ENCODE measurements around the gene CELF2. TPM values are rescaled to one million over a fixed set of nuclear protein-coding genes. Genes with fewer than 3 reads are reported as not detected.

Gene CELF2
- total and polyA plus RNA-seq, 2 of the 4 experiments (the other 2 are of a cell fraction) = 3.5 to 6.6 TPM

DNA sequence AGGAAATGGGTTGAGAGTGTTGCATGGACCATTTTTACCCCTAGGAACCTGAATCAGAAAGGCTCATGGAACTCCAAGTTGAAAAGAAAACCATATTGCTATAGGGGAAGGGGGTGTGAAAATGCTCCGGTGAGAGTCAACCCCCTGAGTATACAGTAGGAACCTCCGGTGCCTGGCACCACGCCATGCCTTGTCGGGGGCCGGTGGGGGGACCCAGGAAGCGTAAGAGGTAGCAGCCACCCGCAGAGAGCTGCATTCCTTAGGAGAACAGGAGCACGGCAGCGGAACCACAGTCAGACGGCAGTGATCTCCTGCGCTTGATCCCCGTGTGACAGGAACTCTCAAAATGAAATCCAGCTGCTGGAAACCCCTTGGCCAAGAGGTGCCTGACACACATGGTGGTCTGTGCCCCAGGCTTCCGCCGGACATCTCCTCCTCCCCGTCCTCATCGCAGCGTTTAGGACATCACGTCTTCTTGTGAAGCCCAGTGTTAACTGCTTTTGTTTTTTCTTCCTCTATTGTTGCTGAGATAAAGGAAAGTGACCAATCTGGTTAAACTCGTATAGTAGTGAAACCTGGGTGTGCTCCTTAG, 186.8 kb downstream of the CELF2 start:
- ChIA-PET CTCF (no interaction called here), POLR2A (ENCODE audit: unreplicated experiment) (no interaction called here)
- Histone ChIP-seq H2BK120ac (ENCODE audit: low read depth, low read length) (no peak overlapping the region), H3K9me3 (ENCODE audit: control insufficient read depth, insufficient read depth, low read length) (0 out of 2 replicates have a peak, but pooled peaks cover 4% of the 10 kb centered on the region), H3K9me1 (ENCODE audit: insufficient read depth, low read length) (no peaks in the 10 kb centered on the region), H3K14ac (replicated peaks; ENCODE audit: low read depth, low read length) (no peak overlapping the region), H2BK15ac (ENCODE audit: low read depth, low read length) (no peak overlapping the region), H2BK5ac (ENCODE audit: low read depth, low read length, poor library complexity, severe bottlenecking) (no peak overlapping the region), H3K56ac (ENCODE audit: extremely low read depth, insufficient read depth, low read length) (no peak overlapping the region), H3K4me3 (ENCODE audit: insufficient read depth, low read depth, low read length) (no peak overlapping the region), H2AK5ac (ENCODE audit: low read depth, low read length) (no peak overlapping the region), H3K23ac (ENCODE audit: low read depth, low read length) (no peak overlapping the region), H3K27me3 (ENCODE audit: control insufficient read depth, insufficient read depth, low read length) (no peaks in the 10 kb centered on the region), H3K79me1 (ENCODE audit: low read depth in 1 of 2, low read length in 2 of 2) (no peaks in the 10 kb centered on the region), H3K4me1 (ENCODE audit: control insufficient read depth, insufficient read depth, low read length) (no peaks in the 10 kb centered on the region), H3K4ac (ENCODE audit: low read depth, low read length) (no peak overlapping the region), H4K8ac (ENCODE audit: low read depth in 2 of 2, low read length in 2 of 2) (no peak overlapping the region), H3K27ac (ENCODE audit: insufficient read depth, low read length) (no peak overlapping the region), H3K4me2 (ENCODE audit: low read depth, low read length) (no peak overlapping the region; the same call in 1 of the 2 replicates), H4K91ac (ENCODE audit: insufficient read depth, low read depth, low read length) (no peak overlapping the region), H3K18ac (ENCODE audit: low read depth, low read length) (no peak overlapping the region), H3K9ac (ENCODE audit: low read depth, low read length) (no peak overlapping the region), H2AFZ (replicated peaks; ENCODE audit: low read length, poor library complexity) (no peak overlapping the region), H2BK20ac (ENCODE audit: low read depth, low read length) (no peak overlapping the region), H3K36me3 (ENCODE audit: control insufficient read depth, insufficient read depth, low read length) (no peaks in the 10 kb centered on the region), H4K20me1 (ENCODE audit: insufficient read depth, low read length) (no peaks in the 10 kb centered on the region), H4K5ac (ENCODE audit: low read depth, low read length) (no peak overlapping the region), H2AK9ac (replicated peaks; ENCODE audit: low read depth, low read length, poor library complexity) (no peak overlapping the region)
- no TSS peak for BruUV-seq (replicated peaks)
- dilution Hi-C loops (cut with HindIII; ENCODE audit: low sequenced_read_pairs, unreplicated experiment) = no loop called here
- DNase-seq = no peak
- intact Hi-C loops (cut with micrococcal nuclease) = no loop called here
- TF ChIP-seq MAZ (IDR thresholded peaks at IDR 0.05; ENCODE audit: borderline replicate concordance, low read depth, low read length) (no peak), RAD21 (IDR thresholded peaks at IDR 0.05; ENCODE audit: low read length) (no peak), MXI1 (IDR thresholded peaks at IDR 0.05; ENCODE audit: borderline replicate concordance, low read depth, low read length) (no peak), RFX5 (IDR thresholded peaks at IDR 0.05; ENCODE audit: low read depth, low read length) (no peak), MAFK (IDR thresholded peaks at IDR 0.05; ENCODE audit: low read depth, low read length) (no peak), CHD1 (IDR thresholded peaks at IDR 0.05; ENCODE audit: low read depth, low read length) (no peak), POLR2A (IDR thresholded peaks at IDR 0.05; ENCODE audit: low read depth, low read length) (no peak)
- TF ChIP-seq, protein P1, sequence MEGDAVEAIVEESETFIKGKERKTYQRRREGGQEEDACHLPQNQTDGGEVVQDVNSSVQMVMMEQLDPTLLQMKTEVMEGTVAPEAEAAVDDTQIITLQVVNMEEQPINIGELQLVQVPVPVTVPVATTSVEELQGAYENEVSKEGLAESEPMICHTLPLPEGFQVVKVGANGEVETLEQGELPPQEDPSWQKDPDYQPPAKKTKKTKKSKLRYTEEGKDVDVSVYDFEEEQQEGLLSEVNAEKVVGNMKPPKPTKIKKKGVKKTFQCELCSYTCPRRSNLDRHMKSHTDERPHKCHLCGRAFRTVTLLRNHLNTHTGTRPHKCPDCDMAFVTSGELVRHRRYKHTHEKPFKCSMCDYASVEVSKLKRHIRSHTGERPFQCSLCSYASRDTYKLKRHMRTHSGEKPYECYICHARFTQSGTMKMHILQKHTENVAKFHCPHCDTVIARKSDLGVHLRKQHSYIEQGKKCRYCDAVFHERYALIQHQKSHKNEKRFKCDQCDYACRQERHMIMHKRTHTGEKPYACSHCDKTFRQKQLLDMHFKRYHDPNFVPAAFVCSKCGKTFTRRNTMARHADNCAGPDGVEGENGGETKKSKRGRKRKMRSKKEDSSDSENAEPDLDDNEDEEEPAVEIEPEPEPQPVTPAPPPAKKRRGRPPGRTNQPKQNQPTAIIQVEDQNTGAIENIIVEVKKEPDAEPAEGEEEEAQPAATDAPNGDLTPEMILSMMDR (conservative IDR thresholded peaks at IDR 0.05; ENCODE audit: low read depth, low read length) = no peak
- 60% methylated on average over 1 of the region's 19 CpGs; no CpG with 5 or more reads in 1 of the 2 experiments for WGBS, 2 experiments (ENCODE audit: extremely low coverage in 2 of 2, insufficient read length in 1 of 2)
- ATAC-seq (ENCODE audit: low read depth) = no peak; the same call in 1 of the 2 replicates
- in situ Hi-C loops (cut with MboI; ENCODE audit: low sequenced_read_pairs) = no loop called here
